Measurements from ENCODE around the gene PERM1.

The PERM1 gene

GRCh38 chr1:934991-935750 lies 46.7 kb downstream of the PERM1 start:
- no peak for DNase-seq (ENCODE audit: low read depth)

GRCh38 chr1:933603-933940 lies 48.3 kb downstream of the PERM1 start:
- no peak for DNase-seq (ENCODE audit: low read depth)

- no peak for DNase-seq (ENCODE audit: low read depth)
These were observed 48.9 kb downstream of the PERM1 start for GRCh38 chr1:932776-933602.

- DNase-seq (ENCODE audit: low read depth) = no peak
These were observed 49.8 kb downstream of the PERM1 start for GRCh38 chr1:932173-932510.

GRCh38 chr1:931380-932172 lies 50.3 kb downstream of the PERM1 start:
- no peak for DNase-seq (ENCODE audit: low read depth)

- no peak for DNase-seq (ENCODE audit: low read depth)
These were observed 51.2 kb downstream of the PERM1 start for GRCh38 chr1:930633-931138.

- DNase-seq (ENCODE audit: low read depth) = no peak
These were observed 51.9 kb downstream of the PERM1 start for GRCh38 chr1:929712-930632.

- no peak for DNase-seq (ENCODE audit: low read depth)
These were observed 52.9 kb downstream of the PERM1 start for GRCh38 chr1:928825-929661.

- DNase-seq (ENCODE audit: low read depth) = no peak
These were observed 54.1 kb downstream of the PERM1 start for GRCh38 chr1:927748-928147.

GRCh38 chr1:927234-927633 lies 54.7 kb downstream of the PERM1 start:
- DNase-seq (ENCODE audit: low read depth) = no peak

GRCh38 chr1:925561-926421 lies 56.1 kb downstream of the PERM1 start:
- DNase-seq (ENCODE audit: low read depth) = no peak
